Measurements from ENCODE around the gene CHN2.

DNA sequence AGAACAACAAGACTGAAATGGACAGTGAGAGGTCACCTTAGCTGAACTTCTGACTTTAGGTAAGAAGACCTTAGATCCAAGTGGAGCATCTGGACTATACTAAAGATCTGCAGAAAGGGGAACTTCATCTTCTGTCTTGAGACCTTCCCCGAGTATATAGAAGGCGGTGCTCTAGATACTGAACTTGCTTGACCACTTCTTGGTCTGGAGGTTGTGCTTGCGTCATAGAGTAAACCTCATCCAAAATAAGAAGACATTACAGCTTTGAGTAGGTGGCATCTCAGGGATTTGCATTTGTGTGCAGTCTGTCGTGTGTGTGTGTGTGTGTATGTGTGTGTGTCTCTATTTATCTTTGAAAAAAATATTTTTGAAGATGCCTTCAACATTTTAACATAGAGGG is 157.5 kb downstream of the CHN2 start:
- no peak for TF ChIP-seq POLR2A (IDR thresholded peaks at IDR 0.05; ENCODE audit: low read depth, low read length)
- no peak for TF ChIP-seq POLR2AphosphoS5 (IDR thresholded peaks at IDR 0.05; ENCODE audit: low read depth, low read length)
- no peak for TF ChIP-seq PAX5 (IDR thresholded peaks at IDR 0.05; ENCODE audit: insufficient read depth, low read length, severe bottlenecking)
- TF ChIP-seq TAF1 (IDR thresholded peaks at IDR 0.05; ENCODE audit: low read depth, low read length) = no peak
- no peak for TF ChIP-seq SPI1 (IDR thresholded peaks at IDR 0.05; ENCODE audit: low read depth, low read length)
